ENCODE measurements around the gene ICE2. TPM values are rescaled to one million over a fixed set of nuclear protein-coding genes. Genes with fewer than 3 reads are reported as not detected.

Gene ICE2
- total and polyA plus RNA-seq, 8 donors, result 10.5 to 127 (median 31.5) TPM

DNA sequence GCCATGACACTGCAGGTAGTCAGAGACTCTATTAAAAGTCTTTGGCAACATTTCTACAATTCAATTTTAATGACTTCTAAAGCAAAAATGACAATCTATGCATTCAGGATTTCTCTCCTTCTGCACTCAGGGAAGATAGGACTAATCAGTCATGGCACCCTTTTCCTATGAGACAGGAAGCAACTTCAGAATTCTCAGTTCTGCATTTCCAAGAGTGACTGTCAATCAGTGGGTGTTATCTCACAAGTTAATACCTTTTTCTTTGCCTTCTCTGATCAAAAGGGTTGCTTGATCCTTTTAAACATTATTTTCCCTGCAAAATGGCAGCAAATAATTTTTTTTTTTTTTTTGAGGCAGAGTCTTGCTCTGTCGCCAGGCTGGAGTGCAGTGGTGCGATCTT lies 7.8 kb upstream of the ICE2 start:
- no peaks in the 10 kb centered on the region for H3K36me3 ChIP-seq
- 96 to 100% (median 98%) methylated on average over 2 of the region's 2 CpGs for WGBS, 5 donors
- H3K4me1 ChIP-seq, result no peaks in the 10 kb centered on the region
- no peak overlapping the region for H3K27ac ChIP-seq
- H3K9me3 ChIP-seq, result no peaks in the 10 kb centered on the region
- no peaks in the 10 kb centered on the region for H3K27me3 ChIP-seq
- TF ChIP-seq CTCF (IDR thresholded peaks at IDR 0.05) (no peak), EP300 (IDR thresholded peaks at IDR 0.05) (no peak)
- H3K4me3 ChIP-seq, result no peak overlapping the region
- intact Hi-C loops (cut with DNase I; ENCODE audit: low total_unique reads), result no loop called here
- no peak for DNase-seq

DNA sequence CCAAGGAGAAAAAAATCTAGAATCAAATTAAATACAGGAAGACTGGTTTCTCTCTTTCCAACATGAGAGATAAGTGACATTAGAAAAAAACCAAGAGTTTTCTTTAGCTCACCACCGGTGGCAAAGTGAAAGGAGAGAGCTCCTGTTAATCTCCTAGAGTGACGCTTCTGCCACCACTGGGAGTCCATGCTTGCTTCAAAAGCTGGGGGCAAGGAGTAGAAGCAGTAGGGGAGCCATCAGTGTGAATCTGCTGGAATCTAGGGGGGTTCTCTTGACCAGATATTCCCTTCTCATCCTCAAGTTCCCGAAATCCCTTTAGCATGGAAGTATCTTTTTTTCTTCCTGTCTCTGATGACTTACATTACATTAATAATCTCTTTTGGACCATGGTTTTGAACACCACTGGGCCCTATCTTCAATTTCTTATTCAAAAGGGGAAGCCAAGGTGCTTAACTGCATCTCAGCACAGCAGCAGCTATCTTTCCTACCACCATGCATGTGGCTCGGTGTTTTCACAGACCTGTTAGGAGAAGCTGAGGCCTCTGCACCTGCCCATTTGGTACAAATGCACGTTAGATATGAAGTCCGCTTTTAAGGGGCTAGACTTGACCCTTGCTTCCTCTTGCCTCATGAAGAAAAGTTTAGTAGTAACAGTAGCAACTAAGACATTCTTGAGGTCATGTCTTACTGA lies 6.6 kb upstream of the ICE2 start:
- no peak for TF ChIP-seq POLR2AphosphoS5 (IDR thresholded peaks at IDR 0.05)
- TF ChIP-seq CTCF (IDR thresholded peaks at IDR 0.05), result no peak
- TF ChIP-seq POLR2A (IDR thresholded peaks at IDR 0.05), result no peak
- TF ChIP-seq EP300 (IDR thresholded peaks at IDR 0.05), result no peak
- DNase-seq, result no peak
- peaks cover 0 to 2% (median under 1%) of the 10 kb centered on the region in 4 donors for H3K4me1 ChIP-seq
- 79 to 84% (median 80%) methylated on average over 6 of the region's 6 CpGs for WGBS, 5 donors
- no peak overlapping the region for H3K4me3 ChIP-seq
- no peaks in the 10 kb centered on the region for H3K36me3 ChIP-seq
- no peaks in the 10 kb centered on the region for H3K9me3 ChIP-seq
- intact Hi-C loops (cut with DNase I; ENCODE audit: low total_unique reads), result no loop called here
- H3K27me3 ChIP-seq, result no peaks in the 10 kb centered on the region
- no peak overlapping the region for H3K27ac ChIP-seq

- no peak for DNase-seq
- H3K27me3 ChIP-seq, result no peaks in the 10 kb centered on the region
- peaks cover 5 to 19% (median 11%) of the 10 kb centered on the region in 4 donors for H3K4me1 ChIP-seq
- H3K4me3 ChIP-seq, result no peak overlapping the region
- TF ChIP-seq POLR2AphosphoS5 (IDR thresholded peaks at IDR 0.05) (no peak), POLR2A (IDR thresholded peaks at IDR 0.05) (no peak), EP300 (IDR thresholded peaks at IDR 0.05) (no peak), CTCF (IDR thresholded peaks at IDR 0.05) (no peak)
- H3K36me3 ChIP-seq, result no peaks in the 10 kb centered on the region
- intact Hi-C loops (cut with DNase I; ENCODE audit: low total_unique reads), result no loop called here
- no peaks in the 10 kb centered on the region for H3K9me3 ChIP-seq
- no peak overlapping the region for H3K27ac ChIP-seq
- 97 to 99% (median 97%) methylated on average over 3 of the region's 3 CpGs for WGBS, 5 donors
These were observed 4.1 kb upstream of the ICE2 start for GRCh38 chr15:60483042-60483441.

- 44 to 78% (median 63%) methylated on average over 3 of the region's 3 CpGs for WGBS, 5 donors
These were observed 1.9 kb upstream of the ICE2 start for GRCh38 chr15:60480888-60481287.

More at GRCh38 chr15:60480888-60481287, 1.9 kb upstream of the ICE2 start:
- Histone ChIP-seq H3K4me1 (peaks cover 21 to 40% (median 32%) of the 10 kb centered on the region in 4 donors), H3K36me3 (no peaks in the 10 kb centered on the region), H3K27me3 (no peaks in the 10 kb centered on the region), H3K4me3 (no peak overlapping the region), H3K27ac (peak overlapping the region in 1 of 5 donors; percentile 95), H3K9me3 (no peaks in the 10 kb centered on the region)
- DNase-seq, result peak in 1 of 2 donors; percentile 23
- intact Hi-C loops (cut with DNase I; ENCODE audit: low total_unique reads), result no loop called here
- no peak for TF ChIP-seq CTCF (IDR thresholded peaks at IDR 0.05)
- TF ChIP-seq EP300 (IDR thresholded peaks at IDR 0.05), result no peak
- no peak for TF ChIP-seq POLR2A (IDR thresholded peaks at IDR 0.05)
- TF ChIP-seq POLR2AphosphoS5 (IDR thresholded peaks at IDR 0.05), result no peak

Data from stomach (tissue), 9 donors.